ENCODE data around the gene RBM4.

DNA sequence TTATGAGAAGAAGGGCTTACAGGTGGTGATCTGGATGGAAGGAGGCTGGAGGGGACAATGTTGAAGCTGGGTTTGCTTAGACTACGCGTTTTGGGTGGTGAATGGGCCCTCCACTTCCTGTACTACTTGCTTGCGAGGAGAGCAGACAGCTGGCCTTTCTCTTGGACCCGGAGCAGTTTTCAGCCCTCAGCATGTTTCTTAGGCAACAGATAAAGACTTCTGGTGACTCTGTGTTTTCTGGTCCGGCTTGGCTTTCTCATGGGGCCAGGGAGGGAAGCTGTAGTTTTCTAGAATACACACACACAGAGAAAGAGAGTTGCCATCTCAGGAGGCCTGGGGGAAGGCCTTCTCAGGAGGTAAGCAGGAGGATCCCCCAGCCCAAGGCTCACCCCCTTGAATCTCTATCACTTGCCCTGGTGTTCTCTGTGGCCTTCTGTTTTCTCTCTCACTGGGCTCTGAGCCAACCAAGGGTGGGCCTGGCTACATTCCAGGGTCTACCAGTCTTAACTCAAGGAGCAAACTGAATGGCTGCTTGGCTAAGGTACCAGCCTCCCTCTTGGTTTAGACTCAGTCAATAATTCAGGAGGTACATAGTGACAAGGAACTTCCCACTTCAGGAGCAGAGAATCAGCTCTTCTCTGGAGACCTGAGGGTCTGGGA is 43.1 kb upstream of the RBM4 start:
- TF ChIP-seq, protein P1, sequence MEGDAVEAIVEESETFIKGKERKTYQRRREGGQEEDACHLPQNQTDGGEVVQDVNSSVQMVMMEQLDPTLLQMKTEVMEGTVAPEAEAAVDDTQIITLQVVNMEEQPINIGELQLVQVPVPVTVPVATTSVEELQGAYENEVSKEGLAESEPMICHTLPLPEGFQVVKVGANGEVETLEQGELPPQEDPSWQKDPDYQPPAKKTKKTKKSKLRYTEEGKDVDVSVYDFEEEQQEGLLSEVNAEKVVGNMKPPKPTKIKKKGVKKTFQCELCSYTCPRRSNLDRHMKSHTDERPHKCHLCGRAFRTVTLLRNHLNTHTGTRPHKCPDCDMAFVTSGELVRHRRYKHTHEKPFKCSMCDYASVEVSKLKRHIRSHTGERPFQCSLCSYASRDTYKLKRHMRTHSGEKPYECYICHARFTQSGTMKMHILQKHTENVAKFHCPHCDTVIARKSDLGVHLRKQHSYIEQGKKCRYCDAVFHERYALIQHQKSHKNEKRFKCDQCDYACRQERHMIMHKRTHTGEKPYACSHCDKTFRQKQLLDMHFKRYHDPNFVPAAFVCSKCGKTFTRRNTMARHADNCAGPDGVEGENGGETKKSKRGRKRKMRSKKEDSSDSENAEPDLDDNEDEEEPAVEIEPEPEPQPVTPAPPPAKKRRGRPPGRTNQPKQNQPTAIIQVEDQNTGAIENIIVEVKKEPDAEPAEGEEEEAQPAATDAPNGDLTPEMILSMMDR (IDR thresholded peaks at IDR 0.05 in 2 of 3, conservative IDR thresholded peaks at IDR 0.05 in 1 of 3; ENCODE audit: borderline replicate concordance in 1 of 3, insufficient read depth in 1 of 3, low read depth in 2 of 3, low read length in 2 of 3), result no peak
- TF ChIP-seq POLR2AphosphoS5 (IDR thresholded peaks at IDR 0.05; ENCODE audit: low read depth, low read length) (no peak), POLR2A (IDR thresholded peaks at IDR 0.05; ENCODE audit: borderline replicate concordance, extremely low read depth, insufficient read depth, insufficient read length) (no peak)
